Activated T-cell treated with anti-CD3 and anti-CD28 coated beads, Interleukin-2, amount 50 U/mL, for 72 hours (primary cell): ENCODE measurements around the gene TNFSF12. TPM values are rescaled to one million over a fixed set of nuclear protein-coding genes. Genes with fewer than 3 reads are reported as not detected.

Source experiments
- ATAC-seq, 2 donors: fragments of 150-1000 bp; cut with Tn5 transposase; replicated peaks in 1 of 2; 2 replicates each; pipeline ENCODE4 v1.10.0; 2021; ENCODE audit warnings: moderate library complexity in 2 of 2, mild to moderate bottlenecking in 1 of 2
- DNase-seq, 2 donors: peaks; one replicate each; pipeline ENCODE4 v3.0.0; 2021 to 2022; ENCODE audit warnings: mixed read lengths in 1 of 2
- H3K27ac Mint-ChIP-seq: one replicate; pipeline ENCODE4 v1.8.0; 2022; ENCODE audit warnings: mild to moderate bottlenecking, moderate library complexity, mixed read lengths
- H3K27me3 Mint-ChIP-seq: one replicate; pipeline ENCODE4 v1.8.0; 2022; ENCODE audit warnings: low read depth, mixed read lengths
- H3K36me3 Mint-ChIP-seq, 2 donors: one replicate each; pipeline ENCODE4 v1.8.0; 2022; ENCODE audit warnings: mixed read lengths in 2 of 2, mild to moderate bottlenecking in 1 of 2; ENCODE audit not compliant: insufficient read depth in 2 of 2
- H3K4me1 Mint-ChIP-seq: one replicate; pipeline ENCODE4 v1.8.0; 2022; ENCODE audit warnings: low read depth, mixed read lengths
- H3K4me3 Mint-ChIP-seq, 2 donors: one replicate each; pipeline ENCODE4 v1.8.0; 2022; ENCODE audit warnings: mild to moderate bottlenecking in 2 of 2, mixed read lengths in 2 of 2, moderate library complexity in 2 of 2
- H3K9me3 Mint-ChIP-seq, 2 donors: one replicate each; pipeline ENCODE4 v1.8.0; 2022; ENCODE audit warnings: mixed read lengths in 2 of 2
- total RNA-seq, 2 donors: library from RNA; stranded (reverse); gene quantifications; one replicate each; pipeline ENCODE4 v1.2.3, GENCODE V29; 2022

The TNFSF12 gene
- total RNA-seq, 2 donors from 2014 or later, result 23.2 to 25.5 TPM

GRCh38 chr17:7563115-7563869 is 14.4 kb downstream of the TNFSF12 start:
- DNase-seq (no peak), ATAC-seq (no peak)
- H3K4me3 Mint-ChIP-seq, result peak overlapping the region; percentile 92 to 97
- no peak overlapping the region for H3K27ac Mint-ChIP-seq
- peaks cover 50% of the 10 kb centered on the region for H3K4me1 Mint-ChIP-seq
- no peaks in the 10 kb centered on the region for H3K9me3 Mint-ChIP-seq
- H3K27me3 Mint-ChIP-seq, result no peaks in the 10 kb centered on the region
- H3K36me3 Mint-ChIP-seq, result peaks cover 7% of the 10 kb centered on the region in 2 donors

GRCh38 chr17:7569571-7569970 is 20.7 kb downstream of the TNFSF12 start:
- ATAC-seq, result no peak
- H3K27me3 Mint-ChIP-seq, result no peaks in the 10 kb centered on the region
- no peak for DNase-seq
- no peaks in the 10 kb centered on the region for H3K9me3 Mint-ChIP-seq
- H3K4me1 Mint-ChIP-seq, result peaks cover 46% of the 10 kb centered on the region
- no peak overlapping the region for H3K4me3 Mint-ChIP-seq
- H3K36me3 Mint-ChIP-seq, result peaks cover 18 to 28% of the 10 kb centered on the region in 2 donors
- no peak overlapping the region for H3K27ac Mint-ChIP-seq

- peaks cover 52% of the 10 kb centered on the region for H3K4me1 Mint-ChIP-seq
- H3K36me3 Mint-ChIP-seq, result peaks cover 26 to 35% of the 10 kb centered on the region in 2 donors
- H3K27me3 Mint-ChIP-seq, result no peaks in the 10 kb centered on the region
- no peak for DNase-seq
- H3K4me3 Mint-ChIP-seq, result no peak overlapping the region
- H3K27ac Mint-ChIP-seq, result no peak overlapping the region
- no peak for ATAC-seq
- no peaks in the 10 kb centered on the region for H3K9me3 Mint-ChIP-seq
These were observed 21.5 kb downstream of the TNFSF12 start for GRCh38 chr17:7570351-7570750.

- H3K27ac Mint-ChIP-seq, result peak overlapping the region; percentile 98
- H3K9me3 Mint-ChIP-seq, result no peaks in the 10 kb centered on the region
- H3K4me3 Mint-ChIP-seq, result peak overlapping the region; percentile 98 to 99
- H3K36me3 Mint-ChIP-seq, result peaks cover 24 to 44% of the 10 kb centered on the region in 2 donors
- ATAC-seq (no peak), DNase-seq (peak in 1 of 2 donors; percentile 99)
- peaks cover 65% of the 10 kb centered on the region for H3K4me1 Mint-ChIP-seq
- H3K27me3 Mint-ChIP-seq, result no peaks in the 10 kb centered on the region
These were observed 23.4 kb downstream of the TNFSF12 start for GRCh38 chr17:7572338-7572587.

GRCh38 chr17:7572588-7573323 is 23.9 kb downstream of the TNFSF12 start:
- DNase-seq (peak in 1 of 2 donors; percentile 100), ATAC-seq (peak; percentile 86)
- Mint-ChIP-seq H3K4me3 (peak overlapping the region; percentile 98 to 99), H3K36me3 (peaks cover 25 to 41% of the 10 kb centered on the region in 2 donors), H3K4me1 (peaks cover 70% of the 10 kb centered on the region), H3K27ac (peak overlapping the region; percentile 98), H3K9me3 (no peaks in the 10 kb centered on the region), H3K27me3 (no peaks in the 10 kb centered on the region)

- Mint-ChIP-seq H3K27ac (peak overlapping the region; percentile 98), H3K27me3 (no peaks in the 10 kb centered on the region), H3K36me3 (peaks cover 28 to 43% of the 10 kb centered on the region in 2 donors), H3K9me3 (no peaks in the 10 kb centered on the region), H3K4me3 (peak overlapping the region; percentile 98 to 99), H3K4me1 (peaks cover 77% of the 10 kb centered on the region)
- ATAC-seq (peak; percentile 44 to 45), DNase-seq (peak; percentile 89 to 90)
These were observed 24.6 kb downstream of the TNFSF12 start for GRCh38 chr17:7573324-7574080.

GRCh38 chr17:7574176-7574953 is 25.5 kb downstream of the TNFSF12 start:
- H3K27ac Mint-ChIP-seq, result peak overlapping the region; percentile 93
- ATAC-seq (no peak), DNase-seq (no peak)
- no peaks in the 10 kb centered on the region for H3K27me3 Mint-ChIP-seq
- H3K4me3 Mint-ChIP-seq, result peak overlapping the region; percentile 98 to 99
- peaks cover 30 to 46% of the 10 kb centered on the region in 2 donors for H3K36me3 Mint-ChIP-seq
- no peaks in the 10 kb centered on the region for H3K9me3 Mint-ChIP-seq
- H3K4me1 Mint-ChIP-seq, result peaks cover 86% of the 10 kb centered on the region

- no peaks in the 10 kb centered on the region for H3K27me3 Mint-ChIP-seq
- H3K9me3 Mint-ChIP-seq, result no peaks in the 10 kb centered on the region
- peak overlapping the region; percentile 98 to 99 for H3K4me3 Mint-ChIP-seq
- H3K36me3 Mint-ChIP-seq, result peaks cover 33 to 46% of the 10 kb centered on the region in 2 donors
- peak overlapping the region; percentile 93 for H3K27ac Mint-ChIP-seq
- peaks cover 87% of the 10 kb centered on the region for H3K4me1 Mint-ChIP-seq
- ATAC-seq (no peak), DNase-seq (no peak)
These were observed 26.6 kb downstream of the TNFSF12 start for GRCh38 chr17:7575481-7575883.

- Mint-ChIP-seq H3K27ac (peak overlapping the region; percentile 93), H3K27me3 (no peaks in the 10 kb centered on the region), H3K4me1 (peaks cover 87% of the 10 kb centered on the region), H3K9me3 (no peaks in the 10 kb centered on the region), H3K4me3 (peak overlapping the region; percentile 98 to 99), H3K36me3 (peaks cover 33 to 47% of the 10 kb centered on the region in 2 donors)
- DNase-seq (no peak), ATAC-seq (no peak)
These were observed 27.1 kb downstream of the TNFSF12 start for GRCh38 chr17:7575959-7576358.

- H3K4me1 Mint-ChIP-seq, result peaks cover 87% of the 10 kb centered on the region
- H3K27ac Mint-ChIP-seq, result peak overlapping the region; percentile 86
- peak overlapping the region; percentile 7 to 98 for H3K4me3 Mint-ChIP-seq
- no peaks in the 10 kb centered on the region for H3K9me3 Mint-ChIP-seq
- H3K36me3 Mint-ChIP-seq, result peaks cover 33 to 47% of the 10 kb centered on the region in 2 donors
- DNase-seq (no peak), ATAC-seq (no peak)
- H3K27me3 Mint-ChIP-seq, result no peaks in the 10 kb centered on the region
These were observed 27.6 kb downstream of the TNFSF12 start for GRCh38 chr17:7576432-7576937.

- ATAC-seq (no peak), DNase-seq (no peak)
- H3K27me3 Mint-ChIP-seq, result no peaks in the 10 kb centered on the region
- H3K4me1 Mint-ChIP-seq, result peaks cover 88% of the 10 kb centered on the region
- peak overlapping the region; percentile 80 for H3K27ac Mint-ChIP-seq
- peaks cover 35 to 46% of the 10 kb centered on the region in 2 donors for H3K36me3 Mint-ChIP-seq
- H3K4me3 Mint-ChIP-seq, result peak overlapping the region; percentile 32 to 42
- no peaks in the 10 kb centered on the region for H3K9me3 Mint-ChIP-seq
These were observed 28.7 kb downstream of the TNFSF12 start for GRCh38 chr17:7577327-7578199.
